ENCODE results near the gene ADGRF4.

DNA sequence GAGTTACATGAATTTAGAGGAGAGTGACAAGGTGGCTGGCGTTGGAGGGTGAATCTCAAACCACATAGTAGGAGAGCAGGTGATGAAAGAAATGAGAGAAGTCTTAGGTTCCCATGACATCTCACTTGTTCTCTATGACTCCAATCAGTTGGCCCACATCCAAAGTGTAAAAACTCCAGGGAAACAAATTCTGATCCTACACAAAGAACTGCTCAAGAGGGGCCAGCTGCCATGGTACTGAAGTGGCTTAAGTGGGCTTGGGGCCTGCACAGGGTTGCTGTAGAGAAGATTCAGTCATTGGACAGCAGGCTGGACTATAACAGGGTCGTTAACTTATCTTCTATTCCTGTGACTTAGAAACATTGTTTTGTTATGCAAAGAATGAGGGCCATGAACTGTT lies 7.6 kb upstream of the ADGRF4 start:
- TF ChIP-seq, protein P1, sequence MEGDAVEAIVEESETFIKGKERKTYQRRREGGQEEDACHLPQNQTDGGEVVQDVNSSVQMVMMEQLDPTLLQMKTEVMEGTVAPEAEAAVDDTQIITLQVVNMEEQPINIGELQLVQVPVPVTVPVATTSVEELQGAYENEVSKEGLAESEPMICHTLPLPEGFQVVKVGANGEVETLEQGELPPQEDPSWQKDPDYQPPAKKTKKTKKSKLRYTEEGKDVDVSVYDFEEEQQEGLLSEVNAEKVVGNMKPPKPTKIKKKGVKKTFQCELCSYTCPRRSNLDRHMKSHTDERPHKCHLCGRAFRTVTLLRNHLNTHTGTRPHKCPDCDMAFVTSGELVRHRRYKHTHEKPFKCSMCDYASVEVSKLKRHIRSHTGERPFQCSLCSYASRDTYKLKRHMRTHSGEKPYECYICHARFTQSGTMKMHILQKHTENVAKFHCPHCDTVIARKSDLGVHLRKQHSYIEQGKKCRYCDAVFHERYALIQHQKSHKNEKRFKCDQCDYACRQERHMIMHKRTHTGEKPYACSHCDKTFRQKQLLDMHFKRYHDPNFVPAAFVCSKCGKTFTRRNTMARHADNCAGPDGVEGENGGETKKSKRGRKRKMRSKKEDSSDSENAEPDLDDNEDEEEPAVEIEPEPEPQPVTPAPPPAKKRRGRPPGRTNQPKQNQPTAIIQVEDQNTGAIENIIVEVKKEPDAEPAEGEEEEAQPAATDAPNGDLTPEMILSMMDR (IDR thresholded peaks at IDR 0.05) = no peak
- TF ChIP-seq, protein P2, sequence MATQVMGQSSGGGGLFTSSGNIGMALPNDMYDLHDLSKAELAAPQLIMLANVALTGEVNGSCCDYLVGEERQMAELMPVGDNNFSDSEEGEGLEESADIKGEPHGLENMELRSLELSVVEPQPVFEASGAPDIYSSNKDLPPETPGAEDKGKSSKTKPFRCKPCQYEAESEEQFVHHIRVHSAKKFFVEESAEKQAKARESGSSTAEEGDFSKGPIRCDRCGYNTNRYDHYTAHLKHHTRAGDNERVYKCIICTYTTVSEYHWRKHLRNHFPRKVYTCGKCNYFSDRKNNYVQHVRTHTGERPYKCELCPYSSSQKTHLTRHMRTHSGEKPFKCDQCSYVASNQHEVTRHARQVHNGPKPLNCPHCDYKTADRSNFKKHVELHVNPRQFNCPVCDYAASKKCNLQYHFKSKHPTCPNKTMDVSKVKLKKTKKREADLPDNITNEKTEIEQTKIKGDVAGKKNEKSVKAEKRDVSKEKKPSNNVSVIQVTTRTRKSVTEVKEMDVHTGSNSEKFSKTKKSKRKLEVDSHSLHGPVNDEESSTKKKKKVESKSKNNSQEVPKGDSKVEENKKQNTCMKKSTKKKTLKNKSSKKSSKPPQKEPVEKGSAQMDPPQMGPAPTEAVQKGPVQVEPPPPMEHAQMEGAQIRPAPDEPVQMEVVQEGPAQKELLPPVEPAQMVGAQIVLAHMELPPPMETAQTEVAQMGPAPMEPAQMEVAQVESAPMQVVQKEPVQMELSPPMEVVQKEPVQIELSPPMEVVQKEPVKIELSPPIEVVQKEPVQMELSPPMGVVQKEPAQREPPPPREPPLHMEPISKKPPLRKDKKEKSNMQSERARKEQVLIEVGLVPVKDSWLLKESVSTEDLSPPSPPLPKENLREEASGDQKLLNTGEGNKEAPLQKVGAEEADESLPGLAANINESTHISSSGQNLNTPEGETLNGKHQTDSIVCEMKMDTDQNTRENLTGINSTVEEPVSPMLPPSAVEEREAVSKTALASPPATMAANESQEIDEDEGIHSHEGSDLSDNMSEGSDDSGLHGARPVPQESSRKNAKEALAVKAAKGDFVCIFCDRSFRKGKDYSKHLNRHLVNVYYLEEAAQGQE (IDR thresholded peaks at IDR 0.05; ENCODE audit: insufficient read depth in 1 of 2, low read depth in 2 of 2, low read length in 1 of 2) = no peak
